HCT116 (cell line): ENCODE data around the gene CDK1. TPM values are rescaled to one million over a fixed set of nuclear protein-coding genes. Genes with fewer than 3 reads are reported as not detected.

Experiments used
- ATAC-seq: fragments of 200-7000 bp; cut with Tn5 transposase; 2 replicates; pipeline ENCODE4 v1.9.1; 2020; ENCODE audit warnings: mild to moderate bottlenecking, moderate library complexity
- BruUV-seq: library from RNA; stranded (reverse); fragments of 400-500 nt; replicated peaks from 2 replicates; lab custom pipeline; 2021; lab: Mats Ljungman, UMichigan
- CTCF ChIA-PET: fragments of 300-600 bp; sonication (Branson Sonifier 250); formaldehyde crosslinking; loops from one replicate; lab custom pipeline; 2021; ENCODE audit warnings: antibody characterized with exemption; lab: Charles Lee
- POLR2A ChIA-PET: fragments of 300-600, 350-600 bp; sonication (Branson Sonifier 250); formaldehyde crosslinking; loops from one replicate; lab custom pipeline; 2021; ENCODE audit warnings: antibody characterized with exemption; lab: Charles Lee
- RAD21 ChIA-PET, 2 experiments: fragments of 300-600 bp; sonication (Branson Sonifier 250); formaldehyde crosslinking; loops; one replicate each; lab custom pipeline; 2023; ENCODE audit warnings: low total read pairs in 2 of 2; ENCODE audit not compliant: uncharacterized antibody in 2 of 2, unreplicated experiment in 2 of 2, low non-redundant PET in 1 of 2; lab: Charles Lee
- DNase-seq: peaks from one replicate; pipeline ENCODE4 v3.0.0-alpha.2; 2010; ENCODE audit warnings: low read depth, low spot score
- H2AFZ ChIP-seq: fragments of 200-600 bp; shearing (Covaris generic), sonication (generic); 2 replicates; pipeline ENCODE4 v1.6.1; 2017; ENCODE audit warnings: low read depth, mixed run types, mixed read lengths, antibody characterized with exemption, low read length; ENCODE audit not compliant: poor library complexity, severe bottlenecking
- H3K27ac ChIP-seq: 2 replicates; pipeline ENCODE4 v1.5.1; 2012; ENCODE audit warnings: low read depth, low read length
- H3K27me3 ChIP-seq: fragments of 200-600 bp; sonication (generic); 2 replicates; pipeline ENCODE4 v1.6.1; 2016; ENCODE audit warnings: mixed run types, low read length, mixed read lengths; ENCODE audit not compliant: insufficient read depth
- H3K36me3 ChIP-seq, 2 experiments: fragments of 200-500 bp in 1 of 2; fragments of 200-600 bp in 1 of 2; sonication (Bioruptor generic) in 1 of 2; sonication (generic) in 1 of 2; 2 replicates each; pipeline versions ENCODE4 v1.5.1 to v1.6.1; 2014 to 2016; ENCODE audit warnings: low read length in 2 of 2, inconsistent platforms in 1 of 2, mixed read lengths in 1 of 2, mixed run types in 1 of 2; ENCODE audit not compliant: insufficient read depth in 2 of 2, control insufficient read depth in 1 of 2
- H3K4me1 ChIP-seq, 2 experiments: fragments of 200-600 bp in 1 of 2; sonication (generic) in 1 of 2; 2 replicates each; pipeline versions ENCODE4 v1.5.1 to v1.6.1; 2012 to 2017; ENCODE audit warnings: low read length in 2 of 2, inconsistent platforms in 1 of 2, mild to moderate bottlenecking in 1 of 2, mixed read lengths in 1 of 2, mixed run types in 1 of 2, moderate library complexity in 1 of 2; ENCODE audit not compliant: insufficient read depth in 2 of 2, control insufficient read depth in 1 of 2
- H3K4me2 ChIP-seq: fragments of 200-600 bp; sonication (generic); 2 replicates; pipeline ENCODE4 v1.6.1; 2017; ENCODE audit warnings: mixed run types, low read length, mixed read lengths
- H3K4me3 ChIP-seq, 2 experiments: fragments of 200-600 bp in 1 of 2; sonication (generic) in 1 of 2; replicated peaks in 1 of 2; 2 replicates each; pipeline ENCODE4 v1.5.1; 2011 to 2016; ENCODE audit warnings: low read length in 2 of 2, control low read depth in 1 of 2, low read depth in 1 of 2, mild to moderate bottlenecking in 1 of 2, mixed read lengths in 1 of 2, mixed run types in 1 of 2
- H3K79me2 ChIP-seq: fragments of 200-600 bp; sonication (generic); 2 replicates; pipeline ENCODE4 v1.6.1; 2017; ENCODE audit warnings: mild to moderate bottlenecking, mixed run types, low read length, moderate library complexity, mixed read lengths; ENCODE audit not compliant: insufficient read depth
- H3K9ac ChIP-seq: fragments of 200-600 bp; sonication (generic); 2 replicates; pipeline ENCODE4 v1.6.1; 2016; ENCODE audit warnings: low read length, mixed read lengths
- H3K9me2 ChIP-seq: fragments of 200-600 bp; sonication (generic), shearing (Covaris generic); 2 replicates; pipeline ENCODE4 v1.6.1; 2017; ENCODE audit warnings: mixed run types, mild to moderate bottlenecking, moderate library complexity; ENCODE audit not compliant: insufficient read depth
- H3K9me3 ChIP-seq, 2 experiments: fragments of 200-500 bp in 1 of 2; fragments of 200-600 bp in 1 of 2; sonication (Bioruptor generic) in 1 of 2; sonication (generic) in 1 of 2; 2 replicates each; pipeline ENCODE4 v1.6.1; 2014 to 2017; ENCODE audit warnings: low read length in 2 of 2, mixed read lengths in 2 of 2, inconsistent platforms in 1 of 2, low read depth in 1 of 2, mild to moderate bottlenecking in 1 of 2, mixed run types in 1 of 2, moderate library complexity in 1 of 2; ENCODE audit not compliant: control insufficient read depth in 1 of 2, insufficient read depth in 1 of 2
- H4K20me1 ChIP-seq: fragments of 200-600 bp; sonication (generic), shearing (Covaris generic); 2 replicates; pipeline ENCODE4 v1.6.1; 2017; ENCODE audit warnings: mixed run types, mild to moderate bottlenecking, moderate library complexity; ENCODE audit not compliant: insufficient read depth
- CBX3 ChIP-seq: IDR thresholded peaks from 2 replicates; pipeline ENCODE4 v1.6.1; 2012; ENCODE audit warnings: low read depth
- CEBPB ChIP-seq: IDR thresholded peaks from 2 replicates; pipeline ENCODE4 v1.6.1; 2012; ENCODE audit warnings: low read depth
- EGR1 ChIP-seq: IDR thresholded peaks from 2 replicates; pipeline ENCODE4 v1.6.1; 2012; ENCODE audit warnings: low read depth
- EZH2 ChIP-seq: fragments of 200-600 bp; sonication (generic); IDR thresholded peaks from 2 replicates; pipeline ENCODE4 v1.6.1; 2017; ENCODE audit warnings: antibody characterized with exemption, mixed run types
- EZH2phosphoT487 ChIP-seq: fragments of 200-600 bp; IDR thresholded peaks from 2 replicates; pipeline ENCODE4 v1.6.1; 2018; ENCODE audit warnings: antibody characterized with exemption, borderline replicate concordance
- FOSL1 ChIP-seq: IDR thresholded peaks from 2 replicates; pipeline ENCODE4 v1.6.1; 2012; ENCODE audit warnings: low read depth
- POLR2AphosphoS5 ChIP-seq: IDR thresholded peaks from 2 replicates; pipeline ENCODE4 v1.6.1; 2011; ENCODE audit warnings: mild to moderate bottlenecking, low read depth, low read length, moderate library complexity
- RAD21 ChIP-seq: IDR thresholded peaks from 2 replicates; pipeline ENCODE4 v1.6.1; 2012; ENCODE audit warnings: low read depth, mild to moderate bottlenecking
- SIN3A ChIP-seq: IDR thresholded peaks from 2 replicates; pipeline ENCODE4 v1.6.1; 2012; ENCODE audit warnings: low read depth
- SP1 ChIP-seq: IDR thresholded peaks from 2 replicates; pipeline ENCODE4 v1.6.1; 2012; ENCODE audit warnings: low read depth
- YY1 ChIP-seq: IDR thresholded peaks from 2 replicates; pipeline ENCODE4 v1.6.1; 2011; ENCODE audit warnings: low read length, low read depth, moderate library complexity, mild to moderate bottlenecking; ENCODE audit not compliant: insufficient replicate concordance; ENCODE audit errors: extremely low read depth
- ZNF274 ChIP-seq: fragments of 200-500 bp; sonication (Bioruptor generic); IDR thresholded peaks from 2 replicates; pipeline ENCODE4 v1.6.1; 2014; ENCODE audit warnings: mild to moderate bottlenecking, low read depth, low read length, inconsistent platforms
- intact Hi-C: fragments of 100-400 bp; cut with micrococcal nuclease; formaldehyde crosslinking; loops from 2 replicates; pipeline ENCODE4 v1.10.0; 2022
- total RNA-seq: library from RNA; stranded (reverse); gene quantifications from one replicate; pipeline ENCODE4 v1.2.1, GENCODE V29; 2021; ENCODE audit not compliant: unreplicated experiment
- TF ChIP-seq, protein P1 (sequence below), 3 experiments: fragments of 200-600 bp in 1 of 3; sonication (generic) in 1 of 3; IDR thresholded peaks in 2 of 3; conservative IDR thresholded peaks in 1 of 3; 2 replicates each; pipeline ENCODE4 v1.5.1; 2012 to 2017; ENCODE audit warnings: low read depth in 2 of 3, low read length in 2 of 3, antibody characterized with exemption in 1 of 3, borderline replicate concordance in 1 of 3, control low read depth in 1 of 3, mild to moderate bottlenecking in 1 of 3, mixed read lengths in 1 of 3, mixed run types in 1 of 3, moderate library complexity in 1 of 3; ENCODE audit not compliant: insufficient read depth in 1 of 3
- TF ChIP-seq, protein P2 (sequence below): IDR thresholded peaks from 2 replicates; pipeline ENCODE4 v1.6.1; 2012; ENCODE audit warnings: low read depth

The CDK1 gene
- total RNA-seq, 1 experiment from 2014 or later = 104 TPM

DNA sequence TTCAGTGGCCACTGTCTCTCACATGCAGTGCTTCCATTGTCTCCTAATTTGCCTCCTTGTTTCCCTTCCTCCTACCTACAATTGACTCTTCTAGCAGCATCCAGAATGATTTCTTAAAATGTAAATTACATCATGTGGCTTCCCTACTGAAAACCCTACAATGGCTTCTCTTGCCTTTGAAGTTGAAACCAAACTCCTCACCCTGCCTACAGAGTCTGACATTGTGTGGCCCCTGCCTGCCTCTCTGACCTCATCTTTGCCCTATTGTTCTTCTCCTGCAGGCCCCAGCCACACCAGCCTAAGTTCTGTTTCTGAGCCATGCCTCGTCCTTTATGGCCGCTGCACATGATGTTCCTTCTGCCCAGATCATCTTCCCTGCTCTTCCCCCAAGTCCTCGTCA, 35.8 kb upstream of the CDK1 start:
- ChIA-PET RAD21 (no interaction called here), POLR2A (no interaction called here), CTCF (no interaction called here)
- H3K9me3 ChIP-seq = no peaks in the 10 kb centered on the region
- ATAC-seq (no peak), DNase-seq (no peak)
- no peak overlapping the region for H3K4me2 ChIP-seq
- no peak overlapping the region for H2AFZ ChIP-seq
- TF ChIP-seq EZH2phosphoT487 (no peak), EZH2 (no peak), EGR1 (no peak), POLR2AphosphoS5 (no peak), YY1 (no peak), FOSL1 (no peak), SP1 (no peak), ZNF274 (no peak), RAD21 (no peak), CBX3 (no peak), CEBPB (no peak), SIN3A (no peak)
- TF ChIP-seq, protein P1, sequence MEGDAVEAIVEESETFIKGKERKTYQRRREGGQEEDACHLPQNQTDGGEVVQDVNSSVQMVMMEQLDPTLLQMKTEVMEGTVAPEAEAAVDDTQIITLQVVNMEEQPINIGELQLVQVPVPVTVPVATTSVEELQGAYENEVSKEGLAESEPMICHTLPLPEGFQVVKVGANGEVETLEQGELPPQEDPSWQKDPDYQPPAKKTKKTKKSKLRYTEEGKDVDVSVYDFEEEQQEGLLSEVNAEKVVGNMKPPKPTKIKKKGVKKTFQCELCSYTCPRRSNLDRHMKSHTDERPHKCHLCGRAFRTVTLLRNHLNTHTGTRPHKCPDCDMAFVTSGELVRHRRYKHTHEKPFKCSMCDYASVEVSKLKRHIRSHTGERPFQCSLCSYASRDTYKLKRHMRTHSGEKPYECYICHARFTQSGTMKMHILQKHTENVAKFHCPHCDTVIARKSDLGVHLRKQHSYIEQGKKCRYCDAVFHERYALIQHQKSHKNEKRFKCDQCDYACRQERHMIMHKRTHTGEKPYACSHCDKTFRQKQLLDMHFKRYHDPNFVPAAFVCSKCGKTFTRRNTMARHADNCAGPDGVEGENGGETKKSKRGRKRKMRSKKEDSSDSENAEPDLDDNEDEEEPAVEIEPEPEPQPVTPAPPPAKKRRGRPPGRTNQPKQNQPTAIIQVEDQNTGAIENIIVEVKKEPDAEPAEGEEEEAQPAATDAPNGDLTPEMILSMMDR (IDR thresholded peaks at IDR 0.05 in 2 of 3, conservative IDR thresholded peaks at IDR 0.05 in 1 of 3; ENCODE audit: borderline replicate concordance in 1 of 3, insufficient read depth in 1 of 3, low read depth in 2 of 3, low read length in 2 of 3) = no peak
- TF ChIP-seq, protein P2, sequence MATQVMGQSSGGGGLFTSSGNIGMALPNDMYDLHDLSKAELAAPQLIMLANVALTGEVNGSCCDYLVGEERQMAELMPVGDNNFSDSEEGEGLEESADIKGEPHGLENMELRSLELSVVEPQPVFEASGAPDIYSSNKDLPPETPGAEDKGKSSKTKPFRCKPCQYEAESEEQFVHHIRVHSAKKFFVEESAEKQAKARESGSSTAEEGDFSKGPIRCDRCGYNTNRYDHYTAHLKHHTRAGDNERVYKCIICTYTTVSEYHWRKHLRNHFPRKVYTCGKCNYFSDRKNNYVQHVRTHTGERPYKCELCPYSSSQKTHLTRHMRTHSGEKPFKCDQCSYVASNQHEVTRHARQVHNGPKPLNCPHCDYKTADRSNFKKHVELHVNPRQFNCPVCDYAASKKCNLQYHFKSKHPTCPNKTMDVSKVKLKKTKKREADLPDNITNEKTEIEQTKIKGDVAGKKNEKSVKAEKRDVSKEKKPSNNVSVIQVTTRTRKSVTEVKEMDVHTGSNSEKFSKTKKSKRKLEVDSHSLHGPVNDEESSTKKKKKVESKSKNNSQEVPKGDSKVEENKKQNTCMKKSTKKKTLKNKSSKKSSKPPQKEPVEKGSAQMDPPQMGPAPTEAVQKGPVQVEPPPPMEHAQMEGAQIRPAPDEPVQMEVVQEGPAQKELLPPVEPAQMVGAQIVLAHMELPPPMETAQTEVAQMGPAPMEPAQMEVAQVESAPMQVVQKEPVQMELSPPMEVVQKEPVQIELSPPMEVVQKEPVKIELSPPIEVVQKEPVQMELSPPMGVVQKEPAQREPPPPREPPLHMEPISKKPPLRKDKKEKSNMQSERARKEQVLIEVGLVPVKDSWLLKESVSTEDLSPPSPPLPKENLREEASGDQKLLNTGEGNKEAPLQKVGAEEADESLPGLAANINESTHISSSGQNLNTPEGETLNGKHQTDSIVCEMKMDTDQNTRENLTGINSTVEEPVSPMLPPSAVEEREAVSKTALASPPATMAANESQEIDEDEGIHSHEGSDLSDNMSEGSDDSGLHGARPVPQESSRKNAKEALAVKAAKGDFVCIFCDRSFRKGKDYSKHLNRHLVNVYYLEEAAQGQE = no peak
- no TSS peak for BruUV-seq
- H3K27ac ChIP-seq = no peak overlapping the region
- H3K27me3 ChIP-seq = no peaks in the 10 kb centered on the region
- H3K4me1 ChIP-seq = no peaks in the 10 kb centered on the region
- no peak overlapping the region for H3K9ac ChIP-seq
- intact Hi-C loops = no loop called here
- H3K36me3 ChIP-seq = no peaks in the 10 kb centered on the region
- H3K79me2 ChIP-seq = no peaks in the 10 kb centered on the region
- H4K20me1 ChIP-seq = no peaks in the 10 kb centered on the region
- no peaks in the 10 kb centered on the region for H3K9me2 ChIP-seq
- H3K4me3 ChIP-seq = no peak overlapping the region
